GM18498 (cell line): Measurements from ENCODE around the gene LSR.
"Not testable (repeated sequence)": the region's sequence is repeated elsewhere in the genome, so short reads cannot be mapped to it uniquely, and the experiment has no call there.

Source experiments
- ATAC-seq: cut with Tn5 transposase; IDR thresholded peaks from one replicate; pipeline ENCODE4 v1.9.1; 2021; ENCODE audit warnings: mild to moderate bottlenecking, moderate library complexity; ENCODE audit not compliant: unreplicated experiment

Gene LSR

GRCh38 chr19:35284153-35285094, 35.6 kb downstream of the LSR start:
- no peak for ATAC-seq

GRCh38 chr19:35285095-35285449, 36.3 kb downstream of the LSR start:
- no peak for ATAC-seq

- ATAC-seq = not testable (repeated sequence)
Measured at GRCh38 chr19:35285465-35285864, 36.7 kb downstream of the LSR start.

- ATAC-seq = not testable (repeated sequence)
Measured at GRCh38 chr19:35286101-35286500, 37.3 kb downstream of the LSR start.

GRCh38 chr19:35287713-35288112, 38.9 kb downstream of the LSR start:
- ATAC-seq = no peak

GRCh38 chr19:35288331-35288730, 39.5 kb downstream of the LSR start:
- ATAC-seq = no peak

GRCh38 chr19:35288906-35289305, 40.1 kb downstream of the LSR start:
- no peak for ATAC-seq

GRCh38 chr19:35290381-35291127, 41.8 kb downstream of the LSR start:
- ATAC-seq = no peak

GRCh38 chr19:35291259-35291658, 42.5 kb downstream of the LSR start:
- ATAC-seq = no peak

- ATAC-seq = no peak
Measured at GRCh38 chr19:35291916-35292315, 43.1 kb downstream of the LSR start, which contains the start of gene MAG. Gene MAG (plus strand): TSS chr19:35292161. CDS start chr19:35295409, 3,248 bp downstream.

GRCh38 chr19:35292421-35293362, 43.9 kb downstream of the LSR start:
- ATAC-seq = no peak

GRCh38 chr19:35293363-35293739, 44.5 kb downstream of the LSR start:
- no peak for ATAC-seq

GRCh38 chr19:35293808-35294207, 45.0 kb downstream of the LSR start:
- ATAC-seq = no peak

GRCh38 chr19:35294328-35294727, 45.5 kb downstream of the LSR start:
- no peak for ATAC-seq

GRCh38 chr19:35294859-35295791, 46.3 kb downstream of the LSR start:
- no peak for ATAC-seq

GRCh38 chr19:35295792-35296462, 47.1 kb downstream of the LSR start:
- no peak for ATAC-seq

GRCh38 chr19:35296644-35297514, 48.1 kb downstream of the LSR start:
- ATAC-seq = no peak

GRCh38 chr19:35297515-35297848, 48.7 kb downstream of the LSR start:
- ATAC-seq = no peak
